Fibroblast of mammary gland (primary cell): Measurements from ENCODE around the gene TMEM101.

Experiments used
- DNase-seq: peaks from one replicate; pipeline ENCODE4 v3.0.0-alpha.2; 2010; ENCODE audit warnings: low read depth
- H3K4me3 ChIP-seq: 2 replicates; pipeline ENCODE4 v1.5.1; 2011; ENCODE audit warnings: low read depth, mild to moderate bottlenecking, low read length, moderate library complexity; ENCODE audit not compliant: control insufficient read depth
- CTCF ChIP-seq: conservative IDR thresholded peaks from 2 replicates; pipeline ENCODE4 v1.5.1; 2011; ENCODE audit warnings: low read depth, low read length, inconsistent platforms; ENCODE audit not compliant: control insufficient read depth, insufficient read depth

TMEM101 gene

GRCh38 chr17:43983196-43983514 lies 31.6 kb downstream of the TMEM101 start:
- no peak for DNase-seq
- H3K4me3 ChIP-seq = no peak overlapping the region

GRCh38 chr17:43982171-43982570 lies 32.6 kb downstream of the TMEM101 start:
- DNase-seq = no peak
- no peak for TF ChIP-seq CTCF
- no peak overlapping the region for H3K4me3 ChIP-seq

More at GRCh38 chr17:43983196-43983514, 31.6 kb downstream of the TMEM101 start:
- TF ChIP-seq CTCF = no peak

- no peak overlapping the region for H3K4me3 ChIP-seq
- no peak for DNase-seq
- no peak for TF ChIP-seq CTCF
Measured at GRCh38 chr17:43979671-43980070, 35.1 kb downstream of the TMEM101 start.

- no peak overlapping the region for H3K4me3 ChIP-seq
- no peak for TF ChIP-seq CTCF
- peak; percentile 68 for DNase-seq
Measured at GRCh38 chr17:43979011-43979410, 35.8 kb downstream of the TMEM101 start.

- no peak overlapping the region for H3K4me3 ChIP-seq
- TF ChIP-seq CTCF = no peak
- no peak for DNase-seq
Measured at GRCh38 chr17:43978078-43978477, 36.7 kb downstream of the TMEM101 start.

GRCh38 chr17:43976963-43977837 lies 37.6 kb downstream of the TMEM101 start:
- H3K4me3 ChIP-seq = no peak overlapping the region
- DNase-seq = no peak
- no peak for TF ChIP-seq CTCF
